GM18511 (cell line): ENCODE results near the gene LRG1.
"Not testable (repeated sequence)": the region's sequence is repeated elsewhere in the genome, so short reads cannot be mapped to it uniquely, and the experiment has no call there.

Experiments used
- ATAC-seq: cut with Tn5 transposase; IDR thresholded peaks from one replicate; pipeline ENCODE4 v1.9.1; 2021; ENCODE audit warnings: mild to moderate bottlenecking, moderate library complexity; ENCODE audit not compliant: unreplicated experiment

The LRG1 gene

DNA sequence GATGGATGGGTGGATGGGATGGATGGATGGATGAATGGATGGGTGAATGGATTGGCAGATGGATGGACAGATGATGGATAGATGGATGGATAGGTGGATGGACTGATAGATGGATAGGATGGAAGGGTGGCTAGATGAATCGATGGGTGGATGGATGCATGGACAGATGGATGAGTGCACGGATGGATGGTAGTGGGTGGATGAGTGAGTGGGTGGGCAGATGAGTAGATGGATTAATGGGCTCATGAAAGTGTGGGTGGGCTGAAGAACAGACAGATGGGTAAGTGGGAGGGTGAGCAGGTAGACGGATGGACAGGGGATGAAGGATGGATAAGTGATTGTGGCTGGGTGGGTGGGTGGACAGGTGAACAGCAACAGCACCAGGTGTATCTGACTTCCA, 13.9 kb upstream of the LRG1 start:
- ATAC-seq = no peak

DNA sequence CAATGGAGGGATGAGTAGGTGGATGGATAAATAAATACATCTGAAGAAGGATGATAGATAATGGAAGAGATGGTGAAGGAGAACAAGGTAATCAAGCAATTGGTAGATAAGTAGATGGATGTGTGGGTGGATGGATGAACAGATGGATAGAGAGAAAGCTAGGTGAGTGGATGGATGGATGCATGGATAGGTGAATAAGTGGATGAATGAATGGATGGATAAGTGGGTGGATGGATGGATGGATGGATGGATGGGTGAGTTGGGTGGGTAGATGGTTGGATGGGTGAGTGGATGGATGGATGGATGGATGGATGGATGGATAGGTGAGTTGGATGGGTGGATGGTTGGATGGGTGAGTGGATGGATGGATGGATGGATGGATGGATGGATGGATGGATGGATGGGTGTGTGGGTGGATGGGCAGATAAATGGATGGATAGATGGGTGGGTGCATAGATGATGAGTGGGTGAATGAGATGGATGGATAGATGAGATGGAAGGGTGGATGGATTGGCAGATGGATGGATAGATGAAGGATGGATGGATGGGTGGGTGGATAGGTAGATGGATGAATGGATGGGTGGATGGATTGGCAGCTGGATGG, 13.4 kb upstream of the LRG1 start:
- no peak for ATAC-seq

DNA sequence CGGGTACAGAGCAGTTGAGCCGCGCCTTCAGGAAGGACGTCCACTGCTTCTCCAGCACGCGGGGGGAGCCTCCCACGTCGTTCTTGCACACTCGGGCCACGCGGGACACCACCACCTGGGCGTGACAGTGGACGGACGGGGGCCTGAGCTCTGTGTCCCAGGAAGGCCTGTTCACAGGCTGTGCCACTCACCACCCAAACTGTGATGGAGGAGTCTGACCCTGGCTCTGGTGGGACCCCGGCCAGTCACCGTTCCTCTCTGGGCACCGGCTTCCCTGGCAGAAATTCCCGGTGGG, 12.6 kb upstream of the LRG1 start:
- ATAC-seq = no peak

DNA sequence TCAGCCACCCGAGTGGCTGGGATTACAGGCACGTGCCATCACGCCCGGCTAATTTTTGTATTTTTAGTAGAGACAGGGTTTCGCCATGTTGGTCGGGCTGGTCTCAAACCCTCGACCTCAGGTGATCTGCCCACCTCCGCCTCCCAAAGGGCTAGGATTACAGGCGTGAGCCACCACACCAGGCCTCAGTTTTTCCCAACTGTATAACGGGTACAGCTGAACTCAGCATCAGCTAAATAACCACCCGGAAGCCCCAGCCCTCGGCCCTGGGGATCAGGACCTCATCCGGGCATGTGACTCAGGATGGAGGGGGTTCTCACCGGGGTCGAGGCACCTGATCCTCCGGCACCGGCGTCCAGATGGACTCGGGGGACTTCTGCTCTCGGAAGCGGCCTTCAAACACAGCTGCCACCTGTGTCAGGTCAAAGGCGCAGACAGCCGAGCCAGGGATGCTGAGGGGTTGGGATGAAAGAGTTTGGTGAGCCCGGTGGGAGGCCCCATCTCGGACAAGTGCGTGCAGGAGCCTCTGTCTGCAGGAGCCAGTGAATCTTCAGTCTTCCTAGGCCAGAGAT, 10.7 kb upstream of the LRG1 start:
- no peak for ATAC-seq

DNA sequence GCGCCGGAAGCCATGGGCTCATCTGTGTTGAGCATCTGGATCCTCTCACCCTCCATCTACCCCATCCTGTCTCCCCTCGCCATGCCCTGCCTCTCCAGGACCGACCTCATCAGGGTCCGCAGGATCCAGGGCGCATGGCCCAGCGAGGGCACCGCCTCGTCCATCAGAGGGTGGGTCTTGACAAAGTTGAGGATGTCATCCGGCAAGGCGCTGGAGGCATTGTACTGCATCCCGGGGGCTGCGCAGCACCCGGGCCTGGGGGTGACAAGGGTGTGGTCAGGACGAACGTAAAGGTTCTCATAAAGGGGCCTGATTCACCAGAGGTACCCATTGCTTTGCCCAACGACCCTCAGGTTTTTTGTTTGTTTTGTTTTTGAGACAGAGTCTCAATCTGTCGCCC, 10.2 kb upstream of the LRG1 start:
- no peak for ATAC-seq

DNA sequence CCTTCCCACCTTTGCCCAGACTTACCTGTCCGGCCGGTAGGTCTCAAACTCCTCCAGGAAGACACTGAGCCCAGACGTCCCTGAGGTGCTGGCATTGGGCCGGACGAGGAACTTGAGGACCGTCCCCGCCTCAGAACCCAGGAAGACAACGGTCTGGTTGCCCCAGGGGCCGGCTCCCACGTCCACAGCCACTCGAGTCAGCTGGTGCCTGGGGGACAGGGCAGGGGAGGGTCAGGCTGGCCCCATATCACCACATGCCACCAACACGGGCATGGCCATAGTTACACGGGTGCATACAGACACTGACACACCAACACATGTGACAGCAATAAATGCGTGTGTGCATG, 8.4 kb upstream of the LRG1 start:
- no peak for ATAC-seq

DNA sequence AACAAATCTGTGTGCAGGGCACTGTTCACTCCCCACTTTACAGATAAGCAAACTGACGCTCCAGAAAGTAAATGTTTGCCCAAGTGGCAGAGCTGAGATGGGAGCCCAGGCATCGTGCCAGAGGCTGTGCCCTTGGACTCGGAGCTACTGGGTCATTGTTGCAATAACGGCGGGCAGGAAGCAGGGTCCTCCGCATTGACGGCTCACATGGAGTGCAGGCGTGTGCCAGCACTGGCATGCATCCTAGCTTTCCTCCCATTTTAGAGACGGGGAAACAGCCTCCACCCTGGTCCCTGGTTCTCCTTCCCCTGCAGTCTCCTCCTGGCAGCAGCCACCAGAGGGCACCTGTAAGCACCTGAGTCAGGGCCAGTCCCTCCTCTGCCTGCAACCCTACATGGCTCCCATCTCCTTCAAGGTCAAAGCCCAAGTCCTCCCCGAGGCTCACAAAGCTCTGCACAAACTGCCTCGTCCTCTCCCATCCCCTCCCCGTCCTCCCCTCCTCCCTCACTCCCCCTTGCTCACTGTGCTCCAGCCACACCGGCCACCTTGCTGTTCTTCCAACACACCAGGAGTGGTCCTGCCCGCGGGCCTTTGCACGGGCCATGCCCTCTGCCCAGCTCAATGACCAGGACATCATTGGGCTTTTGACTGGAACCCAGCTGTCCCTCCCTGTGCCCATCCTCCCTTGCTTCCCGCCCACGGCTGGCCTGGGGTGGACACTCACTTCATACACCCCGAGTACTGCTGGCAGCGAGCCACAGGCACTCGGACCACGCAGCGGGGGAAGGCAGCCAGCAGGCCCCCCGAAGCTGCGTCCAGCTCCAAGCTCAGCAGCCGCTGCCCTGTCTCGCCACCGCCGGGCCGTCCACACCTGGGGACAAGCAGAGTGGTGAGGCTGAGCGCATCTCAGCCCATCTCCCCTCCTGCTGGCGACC, 7.7 kb upstream of the LRG1 start:
- ATAC-seq = no peak

DNA sequence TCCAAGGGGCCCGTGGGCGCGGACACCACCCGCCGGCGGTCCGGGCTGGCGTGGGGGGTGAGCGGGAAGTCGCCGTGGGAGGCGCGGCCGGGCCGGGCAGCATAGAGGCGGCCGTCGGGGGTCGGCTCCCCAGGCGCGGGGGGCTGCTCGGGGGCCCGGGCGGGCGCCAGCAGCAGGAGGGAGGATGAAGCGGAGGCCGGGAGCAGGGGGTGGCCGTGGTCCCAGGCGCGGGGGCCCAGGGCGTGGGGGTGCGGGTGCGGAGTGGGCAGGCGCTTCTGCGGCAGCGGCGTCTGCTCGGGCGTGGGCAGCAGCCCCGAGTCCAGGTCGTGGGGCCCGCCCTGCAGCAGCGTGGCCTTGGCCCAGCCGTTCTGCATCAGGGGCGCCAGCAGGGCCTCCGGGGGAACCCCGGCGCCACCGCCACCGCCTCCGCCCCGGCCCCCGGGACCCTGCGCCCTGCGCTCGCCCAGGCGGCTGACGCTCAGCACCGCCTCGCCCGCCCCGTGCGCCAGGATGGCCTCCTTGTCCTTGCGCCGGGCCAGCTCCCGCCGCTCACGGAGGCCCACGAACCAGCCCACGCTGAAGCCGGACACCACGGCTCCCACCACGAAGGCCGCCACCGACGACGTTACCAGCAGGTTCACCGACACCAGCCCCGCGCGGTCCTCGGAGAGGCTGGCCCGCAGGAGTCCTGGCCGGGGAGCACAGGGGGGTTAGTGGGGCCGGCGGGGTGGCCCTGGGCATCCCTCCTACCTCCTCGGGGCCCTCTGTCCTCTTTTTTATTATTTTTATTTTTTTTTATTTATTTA, 4.2 kb upstream of the LRG1 start:
- ATAC-seq = no peak

DNA sequence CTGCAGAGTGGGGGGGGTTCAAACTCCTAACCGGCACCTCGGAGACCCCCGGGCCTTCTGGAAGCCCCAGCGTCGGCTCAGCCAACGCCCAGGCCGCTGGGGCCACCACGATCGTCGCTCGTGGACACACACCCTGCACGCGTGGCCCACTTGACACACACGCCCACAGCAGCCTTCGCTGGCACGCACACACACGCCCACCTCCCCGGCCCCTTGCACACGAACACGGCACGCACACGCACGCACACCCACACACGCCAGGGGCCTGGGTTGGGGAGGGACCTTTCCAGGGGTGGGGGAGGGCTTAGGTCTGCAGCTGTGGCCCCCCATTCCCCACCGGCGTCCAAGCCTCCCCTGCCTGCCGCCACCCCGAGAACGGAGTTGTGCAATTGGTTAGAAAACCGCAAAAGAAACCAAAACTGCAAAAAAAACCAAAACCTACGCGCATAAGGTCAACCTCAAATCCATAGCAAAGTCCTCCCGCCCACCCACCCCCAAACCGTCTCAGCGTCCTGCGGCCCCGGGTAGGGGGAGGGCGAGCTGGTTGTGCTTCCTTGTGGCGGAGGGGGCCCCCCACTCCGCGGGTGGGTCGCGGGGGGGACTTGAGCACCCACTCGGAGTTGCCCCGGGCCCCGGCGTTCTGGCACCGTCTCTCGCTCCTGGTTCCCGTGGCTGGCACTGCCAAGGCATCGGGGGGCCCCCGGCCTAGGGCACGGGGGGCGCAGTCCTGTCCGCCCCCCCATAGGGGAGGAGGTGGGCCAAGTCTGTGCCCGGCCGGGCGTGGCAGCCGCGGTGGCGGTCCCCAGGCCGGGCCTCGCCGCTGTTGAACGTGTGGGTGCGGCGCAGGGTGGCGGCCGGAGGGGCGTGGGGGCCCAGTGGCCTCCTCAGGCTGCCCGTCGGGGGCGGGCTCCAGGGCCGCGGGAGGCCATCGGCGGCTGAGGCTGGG, 3.3 kb upstream of the LRG1 start:
- ATAC-seq = no peak

DNA sequence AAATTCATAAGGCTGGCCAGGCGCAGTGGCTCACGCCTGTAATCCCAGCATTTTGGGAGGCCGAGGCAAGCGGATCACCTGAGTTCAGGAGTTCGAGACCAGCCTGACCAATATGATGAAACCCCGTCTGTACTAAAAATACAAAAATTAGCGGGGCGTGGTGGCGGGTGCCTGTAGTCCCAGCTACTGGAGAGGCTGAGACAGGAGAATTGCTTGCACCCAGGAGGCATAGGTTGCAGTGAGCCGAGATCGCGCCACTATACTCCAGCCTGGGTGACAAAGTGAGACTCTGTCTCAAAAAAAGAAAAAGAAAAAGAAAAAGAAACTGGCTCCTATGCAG, 1.9 kb upstream of the LRG1 start:
- ATAC-seq = not testable (repeated sequence)

DNA sequence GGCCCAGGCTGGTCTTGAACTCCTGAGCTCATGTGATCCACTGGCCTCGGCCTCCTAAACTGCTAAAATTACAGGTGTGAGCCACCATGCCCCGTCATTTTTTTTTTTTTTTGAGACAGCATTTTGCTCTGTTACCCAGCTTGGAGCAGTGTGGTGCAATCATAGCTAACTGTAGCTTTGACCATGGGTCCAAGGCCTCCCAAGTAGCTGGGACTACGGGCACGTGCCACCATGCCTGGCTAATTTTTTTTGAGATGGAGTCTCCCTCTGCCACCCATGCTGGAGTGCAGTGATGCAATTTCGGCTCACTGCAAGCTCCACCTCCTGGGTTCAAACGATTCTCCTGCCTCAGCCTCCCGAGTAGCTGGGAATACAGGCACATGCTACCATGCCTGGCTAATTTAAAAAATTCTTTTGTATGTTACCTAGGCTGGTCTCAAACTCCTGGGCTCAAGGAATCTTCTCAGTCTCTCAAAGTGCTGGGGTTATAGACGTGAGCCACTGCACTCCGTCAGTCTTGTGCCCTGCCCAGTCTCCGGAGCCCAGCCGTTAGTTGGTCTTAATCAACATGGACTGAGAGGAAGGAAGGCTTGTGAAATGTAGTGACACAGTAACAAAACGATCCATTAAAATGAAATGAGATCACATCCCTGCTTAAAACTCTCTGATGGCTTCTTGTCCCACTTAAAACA, 1.4 kb upstream of the LRG1 start:
- ATAC-seq = no peak

DNA sequence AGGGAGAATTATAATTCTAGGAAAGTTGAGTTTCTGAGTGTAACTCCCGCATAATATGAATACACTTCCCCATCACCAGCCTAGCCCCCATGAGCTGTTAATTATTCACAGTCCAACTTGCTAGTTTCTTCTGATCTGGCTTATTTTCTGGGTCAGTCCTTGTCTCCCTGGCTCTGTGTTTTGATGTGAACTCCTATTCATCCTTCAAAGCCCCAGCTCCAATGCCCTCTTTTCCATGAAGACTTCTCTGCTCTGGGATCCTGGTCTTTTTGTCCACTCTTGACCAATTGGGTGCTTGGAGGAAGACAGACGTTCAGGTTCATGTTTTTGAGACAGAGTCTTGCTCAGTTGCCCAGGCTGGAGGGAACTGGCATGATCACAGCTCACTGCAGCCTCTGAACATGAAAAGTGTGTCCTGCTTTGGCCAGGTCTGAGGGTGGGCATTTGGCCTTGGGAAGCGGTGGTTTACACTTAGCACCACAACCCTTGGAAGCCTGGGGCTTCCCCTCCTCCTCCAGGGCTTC, 605 bp downstream of the LRG1 start:
- no peak for ATAC-seq

DNA sequence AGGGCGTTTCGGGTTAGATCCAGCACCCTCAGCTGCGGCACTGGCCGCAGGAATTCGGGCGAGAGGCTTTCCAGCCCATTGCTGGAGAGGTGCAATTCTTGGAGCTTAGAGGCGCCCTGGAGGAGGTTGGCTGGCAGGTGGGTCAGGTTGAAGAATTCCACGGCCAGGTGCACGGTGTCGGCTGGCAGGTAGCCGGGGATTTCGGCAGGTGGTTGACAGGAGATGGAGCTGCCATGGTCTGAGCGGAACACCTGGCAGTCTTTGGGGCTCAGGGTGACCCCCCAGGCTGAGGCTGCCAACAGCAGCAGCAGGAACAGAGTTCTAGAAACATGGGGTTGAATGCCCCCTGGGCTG, 1.3 kb downstream of the LRG1 start:
- no peak for ATAC-seq

DNA sequence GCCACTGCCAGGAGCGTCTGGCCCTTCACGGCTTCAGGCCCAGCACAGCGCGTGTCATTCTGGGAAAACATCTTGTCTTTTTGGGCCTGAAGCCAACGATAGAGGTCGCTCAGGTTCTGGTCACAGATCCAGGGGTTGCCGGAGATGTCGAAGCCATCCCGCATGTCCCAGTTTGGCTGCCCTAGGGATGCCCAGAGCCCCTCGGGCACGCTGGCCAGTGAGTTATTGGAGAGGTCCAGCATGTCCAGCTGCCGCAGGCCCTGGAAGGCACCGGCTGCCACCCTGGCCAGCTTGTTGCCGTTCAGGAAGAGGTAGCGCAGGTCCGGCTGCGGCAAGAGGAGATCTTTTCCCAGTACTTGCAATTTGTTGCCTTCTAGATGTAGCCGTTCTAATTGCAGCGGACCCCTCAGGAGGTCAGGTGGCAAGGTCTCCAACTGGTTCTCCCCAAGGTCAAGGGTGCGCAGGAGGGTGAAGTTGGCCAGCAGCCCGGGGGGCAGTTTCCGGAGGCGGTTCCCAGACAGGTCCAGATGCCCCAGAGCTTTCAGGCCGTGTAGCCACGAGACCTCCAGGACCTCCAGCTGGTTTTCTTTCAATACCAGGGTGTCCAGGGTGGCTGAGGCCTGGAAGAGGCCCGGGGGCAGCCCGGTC, 1.8 kb downstream of the LRG1 start:
- no peak for ATAC-seq

DNA sequence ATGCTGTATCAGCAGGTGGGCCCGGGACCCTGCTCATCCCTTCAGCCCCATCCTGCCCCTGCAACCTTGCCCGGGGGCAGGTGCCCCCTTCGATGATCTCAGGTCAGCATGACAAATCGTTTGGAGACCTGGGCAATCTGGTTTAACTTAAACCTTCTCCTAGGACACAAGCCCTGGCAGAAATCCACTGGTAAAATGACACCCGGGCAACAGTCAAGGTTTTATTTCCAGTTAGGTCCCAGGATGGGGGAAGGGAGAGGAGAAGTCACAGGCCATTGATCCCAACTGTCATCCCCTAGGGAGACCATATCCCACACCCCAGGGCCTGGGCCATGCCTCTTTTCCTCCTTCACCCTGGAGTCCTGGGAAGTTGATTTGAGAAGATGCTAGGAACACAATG, 3.0 kb downstream of the LRG1 start:
- ATAC-seq = no peak

DNA sequence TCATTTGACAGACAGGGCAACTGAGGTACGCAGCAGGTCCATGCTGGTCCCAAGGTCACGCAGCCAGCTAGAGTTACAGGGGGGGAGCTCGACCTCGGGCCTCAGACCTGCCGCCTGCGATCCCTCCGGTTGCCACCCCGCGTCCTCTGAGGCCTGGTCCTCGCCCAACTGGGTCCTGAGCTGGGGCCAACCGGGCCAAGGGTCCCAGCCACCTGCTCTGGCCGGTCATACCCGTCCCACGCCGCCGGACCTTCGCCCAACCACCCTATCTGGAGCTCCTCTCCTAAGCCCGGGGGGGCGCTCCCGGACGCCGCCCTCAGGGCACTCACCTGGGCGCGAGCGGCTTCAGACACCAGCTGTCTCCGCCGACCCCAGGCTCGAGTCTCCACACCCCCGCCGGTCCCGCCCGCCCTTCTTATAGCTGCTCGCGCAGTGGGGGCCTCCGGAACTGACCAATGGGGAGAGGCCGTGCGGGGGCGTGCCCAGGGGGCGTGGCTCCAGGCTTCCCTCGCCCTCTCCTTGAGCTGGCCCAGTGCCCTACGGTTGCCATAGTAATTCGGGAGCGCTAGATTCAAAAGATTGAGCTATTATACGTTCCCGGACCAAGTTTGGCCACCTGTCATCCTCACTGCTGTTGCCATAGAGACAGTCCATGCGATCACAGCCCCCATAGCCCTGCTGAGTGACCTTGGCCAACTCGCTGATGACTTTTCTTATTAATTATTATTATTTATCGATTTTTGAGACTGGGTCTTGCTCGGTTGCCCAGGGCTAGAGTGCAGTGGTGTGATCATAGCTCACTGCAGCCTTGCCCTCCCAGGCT, 4.8 kb downstream of the LRG1 start, which contains the start of gene PLIN5:
Gene PLIN5 (minus strand): TSS at position 389 of the 823 bp plus-strand sequence. CDS start 1,150 bp downstream, outside the sequence.
- no peak for ATAC-seq

DNA sequence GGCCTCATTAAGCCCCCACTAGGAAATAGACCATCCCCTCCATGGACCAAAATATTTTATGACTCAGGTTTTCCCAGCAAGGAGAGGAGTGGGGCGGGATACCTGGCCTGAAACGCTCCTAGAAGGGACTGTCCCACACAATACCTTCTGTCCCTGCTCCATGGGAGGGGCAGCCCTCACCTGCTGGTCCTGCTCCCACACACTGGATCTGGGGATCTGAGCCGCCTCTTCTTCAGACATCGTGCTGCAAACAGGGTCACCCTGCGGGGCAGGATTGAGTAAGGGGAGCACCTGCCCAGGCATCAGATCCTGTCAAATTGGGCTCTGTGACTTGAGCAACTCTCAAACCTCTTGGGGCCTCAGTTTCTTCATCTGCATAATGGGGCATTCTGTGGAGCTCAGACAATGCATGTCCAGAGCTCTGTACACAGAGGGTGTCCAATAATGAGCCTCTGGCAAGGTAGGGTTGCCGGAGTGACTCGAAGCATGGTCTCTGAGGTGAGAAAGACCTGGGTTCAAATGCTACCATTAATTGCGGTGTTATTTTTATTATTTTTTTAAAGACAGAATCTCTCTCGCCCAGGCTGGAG, 5.9 kb downstream of the LRG1 start:
- no peak for ATAC-seq

DNA sequence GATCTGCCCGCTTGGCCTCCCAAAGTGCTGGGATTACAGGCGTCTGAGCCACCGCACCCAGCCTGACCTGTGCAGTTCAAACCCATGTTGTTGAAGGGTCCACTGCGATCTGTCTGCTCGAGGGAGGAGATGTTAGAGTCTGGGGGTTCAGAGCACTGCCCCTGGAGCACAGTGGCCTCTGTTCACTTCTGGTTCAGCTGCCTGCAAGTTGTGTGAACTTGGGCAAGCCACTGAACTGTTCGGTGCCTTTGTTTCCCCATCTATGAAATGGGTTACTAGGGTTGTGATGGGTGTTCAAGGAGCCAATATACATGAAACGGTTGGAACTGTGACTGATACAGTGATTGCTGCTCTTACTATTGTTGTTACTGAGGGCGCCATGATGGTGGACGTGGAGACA, 6.5 kb downstream of the LRG1 start:
- no peak for ATAC-seq
